ENCODE results near the gene C4BPA.

C4BPA gene

GRCh38 chr1:207115269-207115668 is 11.2 kb downstream of the C4BPA start:
- DNase-seq (ENCODE audit: low read depth, low spot score): no peak

- DNase-seq (ENCODE audit: low read depth, low spot score): no peak
Observed at GRCh38 chr1:207124389-207124788, 20.4 kb downstream of the C4BPA start.

GRCh38 chr1:207128336-207128921 is 24.4 kb downstream of the C4BPA start:
- no peak for DNase-seq (ENCODE audit: low read depth, low spot score)

- no peak for DNase-seq (ENCODE audit: low read depth, low spot score)
Observed at GRCh38 chr1:207129053-207129452, 25.0 kb downstream of the C4BPA start.

GRCh38 chr1:207130252-207131036 is 26.4 kb downstream of the C4BPA start:
- DNase-seq (ENCODE audit: low read depth, low spot score): no peak

GRCh38 chr1:207131163-207131562 is 27.1 kb downstream of the C4BPA start:
- DNase-seq (ENCODE audit: low read depth, low spot score): no peak

GRCh38 chr1:207134581-207134980 is 30.5 kb downstream of the C4BPA start:
- no peak for DNase-seq (ENCODE audit: low read depth, low spot score)

GRCh38 chr1:207139616-207140015 is 35.6 kb downstream of the C4BPA start:
- no peak for DNase-seq (ENCODE audit: low read depth, low spot score)

GRCh38 chr1:207140536-207140935 is 36.5 kb downstream of the C4BPA start:
- DNase-seq (ENCODE audit: low read depth, low spot score): no peak

GRCh38 chr1:207145401-207146058 is 41.5 kb downstream of the C4BPA start:
- no peak for DNase-seq (ENCODE audit: low read depth, low spot score)

GRCh38 chr1:207151920-207152319 is 47.9 kb downstream of the C4BPA start:
- no peak for DNase-seq (ENCODE audit: low read depth, low spot score)

GRCh38 chr1:207152792-207153468 is 48.9 kb downstream of the C4BPA start:
- DNase-seq (ENCODE audit: low read depth, low spot score): no peak

GRCh38 chr1:207155028-207155427 is 51.0 kb downstream of the C4BPA start:
- DNase-seq (ENCODE audit: low read depth, low spot score): no peak

GRCh38 chr1:207156095-207156494 is 52.1 kb downstream of the C4BPA start:
- no peak for DNase-seq (ENCODE audit: low read depth, low spot score)

- DNase-seq (ENCODE audit: low read depth, low spot score): no peak
Observed at GRCh38 chr1:207156826-207157225, 52.8 kb downstream of the C4BPA start.

- DNase-seq (ENCODE audit: low read depth, low spot score): no peak
Observed at GRCh38 chr1:207164086-207164485, 60.1 kb downstream of the C4BPA start.

GRCh38 chr1:207172321-207172720 is 68.3 kb downstream of the C4BPA start:
- DNase-seq (ENCODE audit: low read depth, low spot score): no peak

GRCh38 chr1:207172885-207173284 is 68.9 kb downstream of the C4BPA start:
- no peak for DNase-seq (ENCODE audit: low read depth, low spot score)

- DNase-seq (ENCODE audit: low read depth, low spot score): no peak
Observed at GRCh38 chr1:207173396-207173795, 69.4 kb downstream of the C4BPA start.

- DNase-seq (ENCODE audit: low read depth, low spot score): no peak
Observed at GRCh38 chr1:207174913-207175312, 70.9 kb downstream of the C4BPA start.

- no peak for DNase-seq (ENCODE audit: low read depth, low spot score)
Observed at GRCh38 chr1:207179036-207179435, 75.0 kb downstream of the C4BPA start.

- DNase-seq (ENCODE audit: low read depth, low spot score): no peak
Observed at GRCh38 chr1:207181847-207182246, 77.8 kb downstream of the C4BPA start.

All from smooth muscle cell of the brain vasculature (primary cell).